CD14-positive monocyte (primary cell): Measurements from ENCODE around the gene ETV4. TPM values are rescaled to one million over a fixed set of nuclear protein-coding genes. Genes with fewer than 3 reads are reported as not detected.

Experiments used
- DNase-seq, 3 donors: peaks; one replicate each; pipeline ENCODE4 v3.0.0-alpha.2; 2011 to 2022
- H2AFZ ChIP-seq: 2 replicates; pipeline ENCODE4 v1.6.0; 2012; ENCODE audit warnings: mild to moderate bottlenecking, low read depth, low read length, inconsistent platforms; ENCODE audit not compliant: insufficient read depth, poor library complexity, severe bottlenecking
- H3K27ac ChIP-seq, 2 donors: 1 replicate in 1 of 2; 2 replicates in 1 of 2; pipeline ENCODE4 v1.5.1; 2012 to 2013; ENCODE audit warnings: low read length in 2 of 2, control low read depth in 1 of 2, inconsistent platforms in 1 of 2, low read depth in 1 of 2, mild to moderate bottlenecking in 1 of 2
- H3K27me3 ChIP-seq, 2 donors: one replicate each; pipeline versions ENCODE4 v1.6.0 to v1.6.1; 2011 to 2013; ENCODE audit warnings: low read length in 2 of 2; ENCODE audit not compliant: control insufficient read depth in 2 of 2, insufficient read depth in 2 of 2
- H3K36me3 ChIP-seq, 2 donors: replicated peaks in 1 of 2; 1 replicate in 1 of 2; 2 replicates in 1 of 2; pipeline versions ENCODE4 v1.5.1 to v1.6.1; 2012 to 2013; ENCODE audit warnings: low read length in 2 of 2, control low read depth in 1 of 2, inconsistent platforms in 1 of 2, mild to moderate bottlenecking in 1 of 2; ENCODE audit not compliant: insufficient read depth in 2 of 2, control insufficient read depth in 1 of 2
- H3K4me1 ChIP-seq, 2 donors: 1 replicate in 1 of 2; 2 replicates in 1 of 2; pipeline versions ENCODE4 v1.5.1 to v1.6.1; 2012 to 2013; ENCODE audit warnings: low read length in 2 of 2, control low read depth in 1 of 2, inconsistent platforms in 1 of 2, mild to moderate bottlenecking in 1 of 2, moderate library complexity in 1 of 2; ENCODE audit not compliant: insufficient read depth in 2 of 2, control insufficient read depth in 1 of 2
- H3K4me2 ChIP-seq: replicated peaks from 2 replicates; pipeline ENCODE3; 2012; ENCODE audit warnings: low read length, moderate library complexity, mild to moderate bottlenecking; ENCODE audit not compliant: poor library complexity, severe bottlenecking; ENCODE audit errors: extremely low read depth
- H3K4me3 ChIP-seq, 3 experiments: fragments of 200-600 bp in 1 of 3; sonication (generic) in 1 of 3; replicated peaks in 1 of 3; 1 replicate in 2 of 3; 2 replicates in 1 of 3; pipeline ENCODE4 v1.5.1; 2011 to 2013; ENCODE audit warnings: low read length in 3 of 3, mild to moderate bottlenecking in 3 of 3, control low read depth in 2 of 3, low read depth in 2 of 3, inconsistent platforms in 1 of 3, moderate library complexity in 1 of 3
- H3K79me2 ChIP-seq: 2 replicates; pipeline ENCODE4 v1.6.0; 2012; ENCODE audit warnings: mild to moderate bottlenecking, control low read depth, inconsistent platforms, low read length, moderate library complexity; ENCODE audit not compliant: insufficient read depth
- H3K9ac ChIP-seq: 2 replicates; pipeline ENCODE4 v1.6.0; 2017; ENCODE audit warnings: low read length, mild to moderate bottlenecking; ENCODE audit not compliant: insufficient read depth, poor library complexity, severe bottlenecking
- H3K9me3 ChIP-seq, 2 donors: replicated peaks in 1 of 2; 1 replicate in 1 of 2; 2 replicates in 1 of 2; pipeline versions ENCODE4 v1.5.1 to v1.6.1; 2012 to 2013; ENCODE audit warnings: low read length in 2 of 2, control low read depth in 1 of 2; ENCODE audit not compliant: control insufficient read depth in 1 of 2, insufficient read depth in 1 of 2
- H4K20me1 ChIP-seq: 2 replicates; pipeline ENCODE4 v1.6.0; 2012; ENCODE audit warnings: mild to moderate bottlenecking, low read length, control low read depth, moderate library complexity; ENCODE audit not compliant: insufficient read depth
- H3K27ac Mint-ChIP-seq, 7 donors: one replicate each; pipeline ENCODE4 v1.8.0; 2020; ENCODE audit warnings: mild to moderate bottlenecking in 7 of 7, mixed read lengths in 7 of 7, moderate library complexity in 6 of 7, inconsistent platforms in 2 of 7
- H3K27me3 Mint-ChIP-seq, 3 donors: one replicate each; pipeline ENCODE4 v1.8.0; 2021 to 2022; ENCODE audit warnings: low read depth in 3 of 3, mild to moderate bottlenecking in 3 of 3, mixed read lengths in 3 of 3, moderate library complexity in 3 of 3, inconsistent platforms in 1 of 3
- H3K36me3 Mint-ChIP-seq, 2 donors: one replicate each; pipeline ENCODE4 v1.8.0; 2020; ENCODE audit warnings: mixed read lengths in 2 of 2, inconsistent platforms in 1 of 2, mild to moderate bottlenecking in 1 of 2
- H3K4me1 Mint-ChIP-seq: one replicate; pipeline ENCODE4 v1.8.0; 2020; ENCODE audit warnings: mild to moderate bottlenecking, mixed read lengths
- H3K4me3 Mint-ChIP-seq, 2 donors: one replicate each; pipeline ENCODE4 v1.8.0; 2020; ENCODE audit warnings: mild to moderate bottlenecking in 2 of 2, mixed read lengths in 2 of 2, moderate library complexity in 1 of 2
- H3K9me3 Mint-ChIP-seq, 7 donors: one replicate each; pipeline ENCODE4 v1.8.0; 2020 to 2022; ENCODE audit warnings: mixed read lengths in 7 of 7, mild to moderate bottlenecking in 6 of 7, moderate library complexity in 6 of 7, inconsistent platforms in 2 of 7
- WGBS: methylation state at CpG from one replicate; pipeline ENCODE4 v1.1.5; 2013; ENCODE audit warnings: missing lambda C conversion rate; ENCODE audit not compliant: insufficient coverage; 5-methylcytosine and 5-hydroxymethylcytosine counted together
- intact Hi-C, 2 donors: fragments of 100-400 bp; cut with micrococcal nuclease; formaldehyde crosslinking; loops; one replicate each; pipeline versions ENCODE4 v1.15.0 to v1.15.1; 2023
- polyA plus RNA-seq, 3 donors: library from polyadenylated mRNA; depleted of rRNA in 1 of 3; unstranded in 2 of 3; stranded (reverse) in 1 of 3; fragments of 300-500 nt in 2 of 3; fragments of >200 nt in 1 of 3; fragmentation: Illumina TruSeq in 2 of 3; gene quantifications; 1 replicate in 2 of 3; 2 replicates in 1 of 3; pipeline ENCODE4 v1.2.3, GENCODE V29; 2012 to 2021
- TF ChIP-seq, protein P1 (sequence below): fragments of 200-600 bp; IDR thresholded peaks from one replicate; pipeline ENCODE4 v1.8.0; 2022; ENCODE audit warnings: antibody characterized with exemption, mild to moderate bottlenecking

The ETV4 gene
- polyA plus RNA-seq, 3 donors = not detected

- no peak for DNase-seq
- no peaks in the 10 kb centered on the region for H3K36me3 ChIP-seq
- Mint-ChIP-seq H3K27me3 (peaks cover 6 to 11% (median 9%) of the 10 kb centered on the region in 3 donors), H3K36me3 (no peaks in the 10 kb centered on the region), H3K4me3 (no peak overlapping the region), H3K27ac (no peak overlapping the region), H3K4me1 (no peaks in the 10 kb centered on the region), H3K9me3 (peaks cover 5 to 12% (median 9%) of the 10 kb centered on the region in 7 donors)
- no peak overlapping the region for H2AFZ ChIP-seq
- intact Hi-C loops = no loop called here
- H3K4me1 ChIP-seq = no peaks in the 10 kb centered on the region
- H3K4me2 ChIP-seq = no peak overlapping the region
- 94% methylated on average over 22 of the region's 28 CpGs for WGBS
- peaks cover 5 to 9% of the 10 kb centered on the region in 2 donors for H3K9me3 ChIP-seq
- H3K27me3 ChIP-seq = no peaks in the 10 kb centered on the region
- TF ChIP-seq, protein P1, sequence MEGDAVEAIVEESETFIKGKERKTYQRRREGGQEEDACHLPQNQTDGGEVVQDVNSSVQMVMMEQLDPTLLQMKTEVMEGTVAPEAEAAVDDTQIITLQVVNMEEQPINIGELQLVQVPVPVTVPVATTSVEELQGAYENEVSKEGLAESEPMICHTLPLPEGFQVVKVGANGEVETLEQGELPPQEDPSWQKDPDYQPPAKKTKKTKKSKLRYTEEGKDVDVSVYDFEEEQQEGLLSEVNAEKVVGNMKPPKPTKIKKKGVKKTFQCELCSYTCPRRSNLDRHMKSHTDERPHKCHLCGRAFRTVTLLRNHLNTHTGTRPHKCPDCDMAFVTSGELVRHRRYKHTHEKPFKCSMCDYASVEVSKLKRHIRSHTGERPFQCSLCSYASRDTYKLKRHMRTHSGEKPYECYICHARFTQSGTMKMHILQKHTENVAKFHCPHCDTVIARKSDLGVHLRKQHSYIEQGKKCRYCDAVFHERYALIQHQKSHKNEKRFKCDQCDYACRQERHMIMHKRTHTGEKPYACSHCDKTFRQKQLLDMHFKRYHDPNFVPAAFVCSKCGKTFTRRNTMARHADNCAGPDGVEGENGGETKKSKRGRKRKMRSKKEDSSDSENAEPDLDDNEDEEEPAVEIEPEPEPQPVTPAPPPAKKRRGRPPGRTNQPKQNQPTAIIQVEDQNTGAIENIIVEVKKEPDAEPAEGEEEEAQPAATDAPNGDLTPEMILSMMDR = no peak
- H3K9ac ChIP-seq = no peak overlapping the region
- no peak overlapping the region for H3K4me3 ChIP-seq
- H4K20me1 ChIP-seq = no peaks in the 10 kb centered on the region
- H3K79me2 ChIP-seq = no peaks in the 10 kb centered on the region
- H3K27ac ChIP-seq = no peak overlapping the region
Observed at GRCh38 chr17:43591779-43592562, 45.8 kb upstream of the ETV4 start.

GRCh38 chr17:43591001-43591400 is 44.9 kb upstream of the ETV4 start:
- no peaks in the 10 kb centered on the region for H3K79me2 ChIP-seq
- Mint-ChIP-seq H3K9me3 (peaks cover 5 to 12% (median 9%) of the 10 kb centered on the region in 7 donors), H3K4me3 (no peak overlapping the region), H3K27me3 (peaks cover 2 to 7% (median 6%) of the 10 kb centered on the region in 3 donors), H3K4me1 (no peaks in the 10 kb centered on the region), H3K27ac (no peak overlapping the region), H3K36me3 (no peaks in the 10 kb centered on the region)
- intact Hi-C loops = no loop called here
- no peak overlapping the region for H3K4me2 ChIP-seq
- no CpG with 5 or more reads among the region's 3 CpGs for WGBS
- DNase-seq = no peak
- no peak overlapping the region for H2AFZ ChIP-seq
- no peak overlapping the region for H3K9ac ChIP-seq
- no peaks in the 10 kb centered on the region for H4K20me1 ChIP-seq
- no peak overlapping the region for H3K4me3 ChIP-seq
- no peaks in the 10 kb centered on the region for H3K36me3 ChIP-seq
- no peak overlapping the region for H3K27ac ChIP-seq
- TF ChIP-seq, protein P1 = no peak
- peaks cover 5 to 9% of the 10 kb centered on the region in 2 donors for H3K9me3 ChIP-seq
- H3K27me3 ChIP-seq = no peaks in the 10 kb centered on the region
- no peaks in the 10 kb centered on the region for H3K4me1 ChIP-seq
